Measurements from ENCODE around the gene ATXN1. TPM values are rescaled to one million over a fixed set of nuclear protein-coding genes. Genes with fewer than 3 reads are reported as not detected.

The ATXN1 gene
- total and polyA plus RNA-seq, 2 of the 8 experiments (the other 6 are each of a cell fraction or from before 2014, with no cell fraction given), result 1.6 to 4.0 TPM

- H2BK120ac ChIP-seq (replicated peaks; ENCODE audit: low read depth, low read length), result no peak overlapping the region
- H3K27ac ChIP-seq (ENCODE audit: low read depth, low read length), result no peak overlapping the region
- ChIA-PET POLR2A (ENCODE audit: partially characterized antibody) (no interaction called here), CTCF (ENCODE audit: partially characterized antibody) (no interaction called here)
- no peak overlapping the region for H3K4me2 ChIP-seq (ENCODE audit: insufficient read depth in 1 of 2, low read depth in 2 of 2, low read length in 2 of 2)
- H3K23ac ChIP-seq (ENCODE audit: insufficient read length), result no peak overlapping the region
- H4K8ac ChIP-seq (ENCODE audit: extremely low read depth, insufficient read depth, low read length), result no peak overlapping the region
- no peak overlapping the region for H3K18ac ChIP-seq (ENCODE audit: extremely low read depth, low read length)
- no peak overlapping the region for H3K4ac ChIP-seq (replicated peaks; ENCODE audit: insufficient read length, low read depth, low read length)
- no peak overlapping the region for H2BK12ac ChIP-seq (ENCODE audit: low read depth, low read length)
- H2BK5ac ChIP-seq (ENCODE audit: low read depth, low read length), result no peak overlapping the region
- H3K14ac ChIP-seq (ENCODE audit: insufficient read length), result no peak overlapping the region
- whole genome bisulfite sequencing, 2 experiments (ENCODE audit: extremely low coverage in 1 of 2, insufficient coverage in 1 of 2, insufficient read length in 1 of 2, insufficient replicate concordance in 2 of 2, low coverage in 1 of 2, low lambda C conversion rate in 2 of 2, missing lambda C conversion rate in 1 of 2), result 98% methylated on average over 5 of the region's 5 CpGs; no CpG with 5 or more reads in 1 of the 2 experiments
- H3K36me3 ChIP-seq (ENCODE audit: control insufficient read depth in 2 of 4, insufficient read depth in 4 of 4, low read length in 3 of 4), result no peaks in the 10 kb centered on the region
- no peaks in the 10 kb centered on the region for H3K9me3 ChIP-seq (ENCODE audit: insufficient read depth in 2 of 2, low read depth in 1 of 2, low read length in 1 of 2)
- H3K79me1 ChIP-seq (ENCODE audit: low read depth, low read length), result no peaks in the 10 kb centered on the region
- no peaks in the 10 kb centered on the region for H3K27me3 ChIP-seq (replicated peaks in 1 of 4; ENCODE audit: control insufficient read depth in 3 of 4, extremely low read depth in 1 of 4, insufficient read depth in 3 of 4, low read length in 3 of 4)
- no peak overlapping the region for H2BK20ac ChIP-seq (ENCODE audit: low read length)
- H3K79me2 ChIP-seq (ENCODE audit: control insufficient read depth in 1 of 2, insufficient read depth in 2 of 2, low read length in 2 of 2), result no peaks in the 10 kb centered on the region
- H3K4me1 ChIP-seq (replicated peaks in 1 of 4; ENCODE audit: control insufficient read depth in 3 of 4, insufficient read depth in 4 of 4, low read length in 3 of 4), result no peaks in the 10 kb centered on the region
- H4K91ac ChIP-seq (replicated peaks; ENCODE audit: insufficient read length, low read length), result no peak overlapping the region
- no peak overlapping the region for H2AK5ac ChIP-seq (ENCODE audit: low read depth, low read length)
- H2AFZ ChIP-seq (ENCODE audit: low read length), result no peak overlapping the region
- no peaks in the 10 kb centered on the region for H4K20me1 ChIP-seq (replicated peaks in 1 of 2; ENCODE audit: control insufficient read depth in 1 of 2, insufficient read depth in 2 of 2, low read length in 2 of 2)
- no peak overlapping the region for H3K9ac ChIP-seq (replicated peaks in 1 of 4; ENCODE audit: extremely low read depth in 1 of 4, low read depth in 3 of 4, low read length in 3 of 4)
- no peak overlapping the region for H2BK15ac ChIP-seq (ENCODE audit: low read length)
- H3K23me2 ChIP-seq (ENCODE audit: low read depth, low read length), result no peaks in the 10 kb centered on the region
- DNase-seq (ENCODE audit: low read depth in 1 of 2, low spot score in 2 of 2) (no peak), FAIRE-seq (no peak)
- no peak overlapping the region for H4K5ac ChIP-seq (ENCODE audit: insufficient read length, low read depth, low read length)
- no peak overlapping the region for H3K56ac ChIP-seq (replicated peaks; ENCODE audit: insufficient read length, low read depth, low read length)
- H3K4me3 ChIP-seq (ENCODE audit: extremely low read depth in 1 of 4, insufficient read depth in 2 of 4, low read depth in 3 of 4, low read length in 4 of 4), result no peak overlapping the region
- TF ChIP-seq CHD7 (IDR thresholded peaks at IDR 0.05; ENCODE audit: insufficient replicate concordance, low read length), result no peak
These were observed 362.7 kb downstream of the ATXN1 start for GRCh38 chr6:16398587-16398986.
